Measurements from ENCODE around the gene NIPAL3.
A peak's percentile ranks its signal among the peaks of the same experiment; 100 is the strongest.
"Not testable (repeated sequence)": the region's sequence is repeated elsewhere in the genome, so short reads cannot be mapped to it uniquely, and the experiment has no call there.

NIPAL3 gene

DNA sequence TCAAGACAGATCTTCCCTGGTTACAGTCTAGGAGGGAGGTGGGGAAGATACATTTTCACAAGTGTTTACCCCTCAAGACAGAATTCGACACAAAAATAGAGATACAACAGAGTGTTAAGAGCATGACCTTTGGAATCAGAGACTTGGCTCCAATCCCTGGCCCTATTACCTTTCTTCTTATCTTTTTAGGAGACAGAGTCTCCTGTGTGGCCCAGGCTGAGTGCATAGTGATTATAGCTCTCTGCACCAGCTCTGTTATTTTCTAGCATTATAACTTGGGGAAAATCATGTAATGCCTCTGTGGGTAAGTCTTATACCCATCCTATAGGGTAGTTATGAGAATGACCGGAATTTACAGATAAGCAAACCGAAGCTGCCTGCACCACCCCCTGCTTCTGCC is 9.8 kb downstream of the NIPAL3 start:
- DNase-seq: no peak

DNA sequence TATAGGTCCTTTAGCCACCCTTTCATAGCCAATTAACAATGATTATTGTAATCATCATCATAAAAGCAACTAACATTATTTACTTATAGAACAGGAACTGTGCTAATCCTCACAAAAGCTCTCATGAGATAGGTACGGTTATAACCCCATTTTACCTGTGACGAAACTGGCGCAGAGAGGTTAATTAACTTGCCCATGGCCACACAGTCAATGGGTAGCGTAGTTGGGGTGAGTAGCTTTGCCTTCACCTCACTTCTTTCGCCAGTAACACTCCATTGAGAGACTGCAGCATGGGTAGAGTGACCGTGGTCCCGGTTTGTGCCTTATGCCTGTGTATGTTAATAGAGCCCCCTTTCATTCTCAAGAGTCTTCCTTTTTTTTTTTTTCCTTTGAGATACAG is 10.3 kb downstream of the NIPAL3 start:
- no peak for DNase-seq

DNA sequence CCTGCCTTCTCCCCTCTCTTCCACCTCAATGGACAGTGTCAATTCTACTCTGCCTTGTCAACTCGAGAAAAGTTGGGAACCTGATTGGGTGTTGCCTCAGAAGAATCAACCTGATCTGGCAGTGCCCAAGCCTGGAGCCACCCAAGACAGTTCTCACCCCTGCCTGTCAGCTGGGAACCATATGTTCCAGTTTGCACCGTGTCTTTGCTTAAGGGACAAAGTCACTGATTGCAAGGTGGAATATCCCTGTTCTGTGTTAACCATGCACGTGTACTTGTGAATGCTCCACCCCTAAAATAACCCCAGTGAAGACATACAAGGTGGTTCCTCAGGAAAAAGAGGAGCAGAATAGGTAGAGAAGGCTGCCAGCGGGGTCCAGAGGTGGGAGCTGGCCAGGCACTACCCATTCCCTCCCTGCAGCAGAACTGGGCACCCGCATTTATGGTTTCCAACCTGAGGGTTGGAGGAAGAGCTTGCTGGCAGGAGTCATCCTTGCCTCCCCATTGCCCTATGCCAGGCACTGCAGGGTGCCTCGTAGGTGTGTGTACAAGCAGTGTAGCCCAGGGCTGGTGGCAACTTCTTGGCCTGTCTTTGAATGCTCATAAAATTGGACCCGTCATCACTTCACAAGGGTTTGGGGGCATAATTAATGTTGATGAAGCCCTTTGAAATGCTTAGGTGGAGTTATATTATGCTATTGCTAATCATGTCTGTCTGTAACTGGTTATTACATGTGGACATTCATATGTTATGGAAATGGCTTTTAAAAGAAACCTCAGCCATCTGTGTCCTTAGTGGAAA is 11.3 kb downstream of the NIPAL3 start:
- no peak for DNase-seq

DNA sequence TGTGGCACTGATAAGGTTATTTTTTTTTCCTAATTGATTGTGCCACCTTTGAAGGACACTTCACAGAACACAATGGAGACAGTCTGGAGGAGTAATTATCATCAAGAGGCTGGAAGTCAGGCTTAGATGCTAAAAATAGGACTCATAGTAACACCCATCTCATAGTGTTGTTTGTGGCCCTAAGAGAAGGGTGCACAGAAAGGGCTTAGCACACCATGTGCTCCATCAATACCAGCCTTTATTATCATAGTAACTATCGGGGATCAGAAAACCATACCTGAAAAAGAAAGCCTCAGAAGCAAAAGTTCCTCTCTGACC is 11.9 kb downstream of the NIPAL3 start:
- DNase-seq: no peak

DNA sequence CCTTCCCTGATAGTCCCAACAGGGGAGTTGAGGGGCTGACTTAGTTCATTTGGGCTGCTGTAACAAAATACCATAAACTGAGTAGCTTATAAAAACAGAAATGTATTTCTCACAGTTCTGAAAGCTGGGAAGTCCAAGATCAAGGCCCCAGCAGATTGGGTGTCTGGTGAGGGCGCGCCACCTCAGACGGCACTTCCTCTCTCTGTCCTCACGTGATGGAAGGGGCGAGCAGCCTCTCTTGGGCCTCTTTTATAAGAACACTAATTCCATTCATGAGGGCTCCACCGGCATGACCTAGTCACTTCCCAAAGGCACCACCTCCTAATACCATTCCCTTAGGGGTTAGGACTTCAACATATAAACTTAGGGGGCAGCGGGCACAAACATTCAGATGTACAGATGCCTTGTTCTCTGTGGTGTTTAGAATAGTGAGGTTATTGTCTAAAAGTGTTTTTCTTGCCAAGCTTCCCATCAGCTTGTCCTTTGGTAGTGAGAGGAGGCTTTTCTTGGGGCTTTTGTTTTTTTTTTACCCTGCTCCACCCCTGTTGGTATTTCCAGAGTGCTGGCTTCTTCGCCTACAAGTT is 20.3 kb downstream of the NIPAL3 start:
- DNase-seq: no peak

DNA sequence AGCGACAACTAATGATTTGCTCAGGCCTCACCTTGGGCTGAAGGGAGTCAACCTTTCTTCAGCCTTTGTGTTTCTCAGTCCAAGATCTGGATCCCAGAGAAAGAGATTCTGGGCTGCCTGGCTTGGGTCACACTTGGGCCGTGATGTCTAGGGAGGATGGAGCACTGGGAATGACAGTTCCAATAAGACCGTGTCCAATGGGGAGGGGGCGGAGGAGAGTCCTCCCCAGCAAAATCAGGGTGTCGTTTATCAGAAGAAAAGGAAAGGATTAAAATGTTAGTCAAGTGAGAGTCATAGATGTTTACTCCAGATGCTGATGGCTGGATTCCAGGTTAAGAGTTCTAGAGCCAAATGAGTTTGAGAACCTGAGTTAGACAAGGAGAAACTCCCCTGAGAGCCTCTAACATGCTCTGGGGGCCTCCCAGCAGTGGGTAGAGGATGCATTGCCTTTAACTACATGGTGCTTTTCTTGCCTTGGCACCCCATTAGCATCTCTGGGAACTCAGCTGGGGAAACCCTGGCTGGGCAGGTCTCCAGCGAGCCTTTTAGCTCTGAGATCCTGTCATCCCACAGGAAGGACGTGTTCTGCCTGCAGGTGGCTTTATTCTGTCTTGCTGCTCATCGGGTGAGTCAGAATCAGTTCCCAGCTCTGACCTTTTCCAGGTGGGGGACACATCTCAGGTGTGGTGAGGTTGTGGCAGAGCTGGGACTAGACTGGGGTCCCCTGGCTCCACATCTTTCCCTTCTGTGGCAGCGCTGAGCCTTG is 22.2 kb downstream of the NIPAL3 start:
- DNase-seq: no peak

DNA sequence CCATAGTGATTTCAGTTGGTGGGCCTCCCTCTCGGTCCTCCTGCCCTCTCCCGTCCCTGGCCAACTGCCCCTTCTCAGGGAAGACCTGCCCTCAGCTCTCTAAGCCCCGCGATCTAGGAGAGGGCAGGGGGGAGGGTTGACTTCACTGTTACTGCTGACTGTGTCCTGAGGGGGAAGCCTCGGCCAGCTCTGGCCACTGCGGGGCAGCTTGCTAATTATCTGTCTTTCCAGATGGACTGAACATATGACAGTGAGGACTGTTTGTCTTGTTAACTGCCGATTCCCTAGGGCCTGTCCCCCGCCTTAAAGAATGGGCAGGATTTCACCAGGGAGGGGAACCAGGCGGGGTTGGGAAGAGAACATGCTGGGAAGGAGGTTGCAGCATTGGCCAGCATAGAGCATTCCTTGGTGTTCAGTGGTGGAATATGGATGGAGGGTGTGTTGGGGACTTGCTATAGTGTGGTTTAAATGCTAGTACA is 22.9 kb downstream of the NIPAL3 start:
- DNase-seq: peak; percentile 7

DNA sequence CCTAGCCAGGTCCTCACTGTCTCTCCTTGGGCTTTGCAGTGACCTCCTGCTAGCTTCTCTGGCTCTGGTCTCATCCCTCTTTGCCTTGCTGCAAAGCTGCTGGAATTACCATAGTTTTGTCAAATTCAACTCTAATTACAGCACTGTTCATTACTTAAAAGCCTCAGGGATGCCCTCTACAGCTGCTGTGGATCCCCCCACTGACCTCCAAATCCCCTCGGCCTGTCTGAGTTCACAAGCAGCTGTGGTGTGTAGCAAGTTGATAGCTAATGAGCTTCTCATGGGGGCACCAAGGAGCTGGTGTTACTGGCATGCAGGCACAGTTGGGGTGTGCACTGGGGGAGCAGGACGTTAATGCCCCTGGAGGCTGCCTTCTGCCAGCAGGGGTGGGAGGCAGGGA is 24.8 kb downstream of the NIPAL3 start:
- no peak for DNase-seq

DNA sequence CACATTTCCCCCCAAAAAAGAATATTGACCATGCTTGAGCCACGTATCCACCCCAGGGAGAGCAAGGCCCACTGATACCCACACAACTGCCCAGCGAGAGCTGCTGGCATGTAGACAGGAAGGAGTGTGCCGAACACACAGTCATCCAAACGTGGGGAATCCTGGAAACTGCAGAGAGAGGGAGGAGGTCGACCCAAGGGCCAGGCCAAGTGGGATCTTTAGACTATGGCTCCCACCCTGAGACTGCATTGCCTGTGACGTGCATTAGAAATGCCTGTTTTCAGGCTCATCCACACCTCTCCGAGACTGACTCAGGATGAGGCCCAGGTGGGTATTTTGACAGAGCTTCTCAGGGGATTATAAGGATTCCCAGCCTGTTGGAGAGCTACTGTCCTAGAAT is 25.9 kb downstream of the NIPAL3 start:
- no peak for DNase-seq

DNA sequence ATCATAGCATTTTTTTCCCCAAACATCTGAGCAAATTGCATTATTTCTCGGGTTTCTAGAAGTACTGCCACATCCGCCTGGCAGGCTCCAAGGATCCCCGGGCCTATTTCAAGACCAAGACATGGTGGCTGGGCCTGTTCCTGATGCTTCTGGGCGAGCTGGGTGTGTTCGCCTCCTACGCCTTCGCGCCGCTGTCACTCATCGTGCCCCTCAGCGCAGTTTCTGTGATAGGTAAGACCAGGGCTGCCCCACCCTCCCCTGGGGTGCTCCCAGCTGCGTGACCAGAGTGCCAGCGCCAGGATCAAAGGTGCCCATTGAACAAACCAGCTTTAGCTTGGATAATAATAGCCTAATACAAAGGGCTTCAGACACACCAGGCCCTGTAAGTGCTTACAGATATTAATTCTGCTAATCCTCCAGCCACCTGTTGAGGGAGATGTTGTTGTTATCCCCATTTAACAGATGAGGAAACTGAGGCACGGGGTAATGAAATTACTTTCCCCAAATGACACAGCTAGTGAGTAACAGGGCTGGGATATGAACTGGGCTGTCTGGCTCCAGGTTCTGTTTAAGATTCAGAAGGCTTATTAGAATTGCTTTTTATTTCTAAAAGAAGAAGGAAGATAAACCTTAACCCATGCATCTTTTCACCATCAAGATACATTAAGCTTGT is 26.5 kb downstream of the NIPAL3 start:
- no peak for DNase-seq

DNA sequence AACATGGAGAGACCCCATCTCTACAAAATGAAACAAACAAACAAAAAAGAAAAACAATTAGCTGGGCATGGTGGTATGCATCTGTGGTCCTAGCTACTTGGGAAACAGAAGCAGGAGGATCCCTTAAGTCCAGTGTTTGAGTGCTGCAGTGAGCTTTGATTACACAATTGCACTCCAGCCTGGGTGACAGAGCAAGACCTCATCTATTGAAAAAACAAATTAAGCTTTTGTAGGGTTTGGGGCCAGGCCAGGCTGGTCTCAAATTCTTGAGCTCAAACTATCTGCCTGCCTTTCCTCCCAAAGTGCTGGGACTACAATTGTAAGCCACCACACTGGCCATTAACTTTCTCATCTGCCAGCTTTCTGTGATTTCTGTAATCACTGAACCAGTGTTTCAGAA is 27.2 kb downstream of the NIPAL3 start:
- DNase-seq: no peak

DNA sequence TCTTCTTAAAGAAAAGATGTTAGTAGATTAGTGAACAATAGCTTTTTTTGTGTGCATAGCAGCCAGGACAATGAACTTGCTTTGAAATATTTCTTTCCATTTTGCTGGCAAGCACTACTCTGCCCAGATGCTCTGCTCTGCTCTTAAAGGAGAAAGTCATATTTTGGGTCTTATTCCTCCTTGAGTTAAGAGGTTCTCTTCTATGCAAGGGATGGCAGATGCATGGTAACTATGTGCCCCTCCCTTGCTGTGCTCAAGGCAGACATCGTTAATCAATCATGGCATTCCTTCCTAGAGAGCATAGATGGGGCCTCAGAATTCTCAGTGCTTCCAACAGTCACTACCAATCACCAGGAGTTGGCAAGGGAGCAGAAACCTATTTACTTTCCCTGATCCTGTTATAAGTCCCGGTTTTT is 27.6 kb downstream of the NIPAL3 start:
- DNase-seq: no peak

DNA sequence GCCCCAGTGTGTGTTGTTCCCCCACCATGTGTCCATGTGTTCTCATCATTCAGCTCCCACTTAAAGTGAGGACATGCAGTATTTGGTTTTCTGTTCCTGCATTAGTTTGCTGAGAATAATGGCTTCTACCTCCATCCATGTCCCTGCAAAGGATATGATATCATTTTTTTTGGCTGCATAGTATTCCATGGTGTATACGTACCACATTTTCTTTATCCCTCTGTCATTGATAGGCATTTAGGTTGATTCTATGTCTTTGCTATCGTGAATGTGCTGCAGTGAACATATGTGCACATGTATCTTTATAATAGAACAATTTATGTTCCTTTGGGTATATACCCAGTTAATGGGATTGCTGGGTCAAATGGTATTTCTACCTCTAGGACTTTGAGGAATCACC is 30.8 kb downstream of the NIPAL3 start:
- not testable (repeated sequence) for DNase-seq

DNA sequence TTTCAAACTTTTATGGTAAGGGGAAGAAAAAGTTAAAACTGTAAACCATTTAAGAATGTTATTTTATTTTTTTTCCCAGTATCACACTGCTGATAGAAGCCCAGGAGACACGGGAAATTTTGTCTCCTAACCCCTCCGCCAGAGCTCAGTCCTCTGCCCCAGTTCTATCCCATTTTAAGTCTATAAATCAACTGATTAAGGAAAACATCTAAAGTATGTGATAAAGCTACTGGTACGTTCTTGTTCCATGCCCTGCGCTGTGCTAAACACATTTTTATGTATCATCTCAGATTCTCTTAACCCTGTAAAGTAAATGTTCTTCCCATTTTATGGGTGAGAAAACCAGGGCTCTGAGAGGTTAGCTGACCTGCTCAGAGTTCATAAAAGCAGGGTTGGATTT is 34.7 kb downstream of the NIPAL3 start:
- DNase-seq: no peak

DNA sequence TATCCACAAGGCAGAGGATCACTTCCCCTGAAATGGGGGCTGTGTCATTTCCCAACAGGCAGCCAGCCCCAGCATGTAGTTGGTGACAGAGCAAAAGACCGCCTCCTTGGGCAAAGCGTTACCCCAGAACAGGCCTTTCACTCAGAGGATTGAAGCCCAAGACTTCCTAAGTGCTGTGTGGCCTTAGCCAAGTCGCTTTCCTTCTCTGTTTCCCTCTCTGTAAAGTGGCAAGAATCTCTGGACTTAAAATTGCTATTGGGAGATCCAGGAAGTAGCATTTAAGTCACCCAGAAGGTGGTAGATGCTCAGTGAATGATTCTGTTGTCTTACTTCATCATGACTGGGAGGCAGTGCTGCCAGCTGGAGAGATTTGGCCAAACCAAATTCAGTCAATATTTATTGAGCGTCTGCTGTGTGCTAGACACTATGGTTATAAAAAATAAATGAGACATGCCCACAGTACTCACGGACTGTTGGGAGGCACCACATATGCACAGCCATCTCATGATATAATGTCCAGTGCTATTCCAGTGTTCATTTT is 35.3 kb downstream of the NIPAL3 start:
- DNase-seq: no peak

DNA sequence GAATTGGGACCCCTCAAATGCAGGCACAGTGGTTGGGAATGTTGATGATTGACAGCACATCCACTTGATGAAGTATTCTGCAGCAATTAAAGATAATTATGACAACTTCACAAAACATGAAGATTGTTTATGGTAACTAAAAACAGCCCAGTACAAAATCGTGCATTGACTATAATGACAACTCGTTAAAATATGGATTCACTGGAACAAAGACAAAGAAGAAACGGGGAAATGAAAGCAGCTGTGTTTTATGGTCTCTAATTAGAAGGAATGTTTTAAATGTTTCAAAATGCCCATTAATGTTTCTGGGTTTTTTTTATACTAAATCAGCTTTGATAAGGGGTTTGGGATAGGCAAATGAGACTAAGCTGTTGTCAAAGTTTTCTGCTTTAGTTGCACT is 36.1 kb downstream of the NIPAL3 start:
- DNase-seq: no peak

DNA sequence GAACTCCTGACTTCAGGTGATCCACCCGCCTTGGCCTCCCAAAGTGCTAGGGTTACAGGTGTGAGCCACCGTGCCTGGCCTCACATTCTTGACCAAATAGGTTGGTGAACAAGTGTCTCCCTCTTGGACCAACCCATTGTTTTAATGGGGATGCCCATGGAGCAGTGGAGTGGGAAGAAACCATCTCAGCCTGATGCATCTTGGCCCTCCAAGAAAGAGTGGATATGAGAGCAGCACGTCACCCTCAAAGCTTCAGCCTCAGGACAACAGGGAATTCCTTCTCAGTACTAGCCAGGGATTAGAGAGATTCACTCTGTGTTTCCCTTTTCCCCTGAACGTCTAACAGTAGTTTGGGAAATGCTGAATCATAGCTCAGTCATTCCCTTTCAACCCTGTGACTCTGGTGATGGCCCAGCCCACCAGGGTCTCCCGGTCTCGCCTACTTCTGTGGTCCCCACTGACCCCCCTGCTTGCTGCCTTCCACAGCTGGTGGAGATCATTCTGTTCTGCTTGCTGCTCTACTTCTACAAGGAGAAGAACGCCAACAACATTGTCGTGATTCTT is 37.4 kb downstream of the NIPAL3 start:
- no peak for DNase-seq

DNA sequence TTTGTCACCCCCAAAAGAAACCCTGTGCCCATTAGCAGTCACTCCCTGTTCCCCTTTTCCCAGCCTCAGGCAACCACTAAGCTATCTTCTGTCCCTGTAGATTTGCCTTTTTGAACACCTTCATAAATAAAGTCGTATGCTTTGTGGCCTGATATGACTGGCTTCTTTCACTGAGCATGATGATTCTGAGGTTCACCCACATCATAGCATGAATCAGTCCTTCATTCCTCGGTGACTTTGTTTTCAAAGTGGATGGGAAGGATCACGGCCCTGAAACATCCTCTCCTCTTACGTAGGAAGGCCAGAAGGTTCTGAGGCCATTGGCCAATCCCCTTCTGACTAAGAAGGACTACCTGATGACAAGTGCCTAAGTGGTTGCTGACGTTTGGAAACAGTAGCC is 39.1 kb downstream of the NIPAL3 start:
- DNase-seq: no peak

DNA sequence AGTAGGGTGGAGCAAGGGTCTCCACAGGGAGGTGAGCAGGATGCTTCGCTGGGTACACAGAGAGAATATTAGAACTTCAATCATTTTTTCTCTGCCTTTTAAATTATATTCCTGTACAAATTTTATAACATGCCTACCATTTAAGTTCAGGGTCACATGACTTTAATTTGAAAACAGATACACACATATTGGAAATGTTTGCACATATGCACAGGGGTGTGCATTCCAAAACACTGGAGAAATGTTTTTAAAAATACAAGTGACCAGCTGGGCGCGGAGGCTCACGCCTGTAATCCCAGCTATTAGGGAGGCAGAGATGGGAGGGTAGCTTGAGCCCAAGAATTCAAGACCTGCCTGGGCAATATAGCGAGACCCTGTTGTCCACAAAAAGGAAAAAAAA is 39.7 kb downstream of the NIPAL3 start:
- no peak for DNase-seq

DNA sequence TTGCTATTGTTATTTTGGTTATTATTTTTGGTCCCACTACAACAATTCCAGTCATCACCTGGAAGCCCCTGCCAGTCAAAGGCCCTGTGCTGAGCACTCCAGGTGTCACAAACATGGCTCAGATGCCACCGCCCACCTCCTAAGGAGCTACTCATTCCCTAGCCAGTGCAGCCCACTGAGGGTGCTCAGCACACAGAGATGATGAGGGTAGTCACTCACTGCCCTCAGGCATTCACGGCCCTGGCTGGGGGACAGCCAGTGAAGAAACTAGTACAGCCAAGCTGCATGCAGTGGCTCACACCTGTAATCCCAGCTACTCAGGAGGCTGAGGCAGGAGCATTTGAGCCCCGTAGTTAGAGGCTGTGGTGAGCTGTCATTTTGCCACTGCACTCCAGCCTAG is 42.3 kb downstream of the NIPAL3 start:
- DNase-seq: no peak

DNA sequence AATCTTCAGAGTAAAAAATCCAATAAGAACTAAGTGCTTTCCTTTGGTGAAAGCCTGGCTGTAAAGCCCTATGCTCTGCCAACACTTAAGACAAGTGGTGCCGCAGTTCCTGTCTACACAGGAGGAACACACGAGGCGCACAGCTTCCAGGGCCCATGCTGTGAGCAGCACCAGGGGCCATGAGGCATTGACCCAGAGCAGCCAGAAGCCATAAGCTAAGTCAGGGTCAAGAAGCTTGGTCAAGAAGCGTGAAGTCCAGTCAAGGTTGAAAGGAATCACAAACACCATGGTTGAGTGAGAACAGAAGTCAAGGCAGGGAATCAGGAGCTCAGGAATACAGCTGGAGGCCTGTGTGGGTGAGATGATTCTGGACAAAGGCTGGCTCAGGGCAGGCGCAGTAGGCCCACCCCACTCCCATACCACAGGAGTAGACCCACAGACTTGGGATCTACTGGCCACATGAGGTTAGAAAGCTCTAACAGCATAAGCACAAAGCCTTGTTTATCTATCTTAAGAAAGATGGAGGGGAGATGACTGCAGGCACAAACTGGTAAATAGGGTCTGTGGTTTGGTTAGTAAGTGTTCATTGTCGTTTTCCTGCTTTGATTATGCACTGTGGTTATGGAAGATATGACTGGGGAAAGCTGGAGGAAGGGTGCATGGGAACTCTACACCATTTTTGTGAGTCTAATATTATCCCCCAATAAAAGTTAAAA is 44.1 kb downstream of the NIPAL3 start:
- no peak for DNase-seq

DNA sequence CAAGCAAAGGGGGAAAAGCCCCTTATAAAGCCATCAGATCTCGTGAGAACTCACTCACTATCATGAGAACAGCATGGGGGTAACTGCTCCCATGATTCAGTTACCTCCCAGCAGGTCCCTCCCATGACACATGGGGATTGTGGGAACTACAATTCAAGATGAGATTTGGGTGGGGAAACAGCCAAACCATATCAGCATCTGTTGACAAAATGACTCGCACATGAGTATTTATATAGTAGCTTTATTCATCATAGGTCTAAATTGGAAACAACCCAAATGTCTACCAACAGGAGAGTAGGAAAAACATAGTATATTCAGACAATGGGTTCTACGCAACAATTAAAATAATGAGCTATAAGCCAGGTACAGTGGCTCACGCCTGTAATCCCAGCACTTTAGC is 46.5 kb downstream of the NIPAL3 start:
- DNase-seq: not testable (repeated sequence)

Data from NCI-H526 treated with DMSO at 0.1 percent for 48 hours (cell line).